Ascending aorta (tissue), 2 donors: ENCODE data around the gene GSDME. TPM values are rescaled to one million over a fixed set of nuclear protein-coding genes. Genes with fewer than 3 reads are reported as not detected.

Experiments
- DNase-seq, 2 donors: peaks; one replicate each; pipeline ENCODE4 v3.0.0-alpha.2; 2019; ENCODE audit warnings: low spot score in 2 of 2
- H3K27ac ChIP-seq, 2 donors: fragments of 200-600 bp; sonication (generic); one replicate each; pipeline ENCODE4 v1.5.1; 2016 to 2017; ENCODE audit warnings: mild to moderate bottlenecking in 1 of 2
- H3K27me3 ChIP-seq: fragments of 200-600 bp; sonication (generic); one replicate; pipeline ENCODE4 v1.5.1; 2017
- H3K36me3 ChIP-seq, 2 donors: fragments of 200-600 bp; sonication (generic); one replicate each; pipeline ENCODE4 v1.5.1; 2016
- H3K4me1 ChIP-seq, 2 donors: fragments of 200-600 bp; sonication (generic); one replicate each; pipeline ENCODE4 v1.5.1; 2016 to 2017; ENCODE audit warnings: mild to moderate bottlenecking in 1 of 2
- H3K4me3 ChIP-seq, 2 donors: fragments of 200-600 bp; sonication (generic); one replicate each; pipeline ENCODE4 v1.5.1; 2016 to 2017; ENCODE audit warnings: mild to moderate bottlenecking in 1 of 2
- H3K9me3 ChIP-seq, 2 donors: fragments of 200-600 bp; sonication (generic); one replicate each; pipeline ENCODE4 v1.5.1; 2016
- CTCF ChIP-seq, 3 experiments: fragments of 200-600 bp in 2 of 3; fragments of 450-650 bp in 1 of 3; sonication (generic) in 2 of 3; IDR thresholded peaks; one replicate each; pipeline ENCODE4 v1.5.1; 2016 to 2019; ENCODE audit warnings: antibody characterized with exemption in 3 of 3, mild to moderate bottlenecking in 1 of 3, moderate library complexity in 1 of 3
- intact Hi-C: fragments of 100-400 bp; cut with DNase I; formaldehyde crosslinking; loops from one replicate; pipeline ENCODE4 v1.15.1; 2023
- total RNA-seq: library from RNA; depleted of rRNA; stranded (reverse); fragments of >200 nt; gene quantifications from one replicate; pipeline ENCODE4 v1.1.0, GENCODE V29; 2016

Gene GSDME
- total RNA-seq, 1 donor from 2014 or later = 14.9 TPM

DNA sequence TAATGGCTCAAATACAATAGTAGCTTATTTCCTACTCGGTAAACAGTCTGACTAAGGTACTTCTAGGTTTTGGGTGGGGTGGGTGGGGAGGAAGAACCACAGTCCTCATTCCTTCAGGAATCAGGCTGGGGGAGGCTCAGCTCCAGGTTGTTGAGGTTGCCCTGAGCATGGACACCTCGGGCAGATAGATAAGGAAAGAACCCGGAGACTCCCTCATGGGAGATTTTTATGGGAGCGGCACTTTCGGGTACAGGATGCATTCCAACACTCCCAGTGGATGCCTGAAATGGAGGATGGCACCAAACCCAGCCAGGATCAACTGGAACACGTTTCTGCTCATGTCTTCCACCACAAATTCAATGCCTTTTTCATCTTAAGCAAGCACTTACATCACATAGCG is 5.5 kb upstream of the GSDME start:
- no peaks in the 10 kb centered on the region for H3K36me3 ChIP-seq
- DNase-seq = no peak
- no peaks in the 10 kb centered on the region for H3K9me3 ChIP-seq
- H3K4me1 ChIP-seq = peaks cover 0 to 4% of the 10 kb centered on the region in 2 donors
- H3K27me3 ChIP-seq = no peaks in the 10 kb centered on the region
- no peak for TF ChIP-seq CTCF (IDR thresholded peaks at IDR 0.05)
- intact Hi-C loops = no loop called here
- no peak overlapping the region for H3K4me3 ChIP-seq
- H3K27ac ChIP-seq = no peak overlapping the region

DNA sequence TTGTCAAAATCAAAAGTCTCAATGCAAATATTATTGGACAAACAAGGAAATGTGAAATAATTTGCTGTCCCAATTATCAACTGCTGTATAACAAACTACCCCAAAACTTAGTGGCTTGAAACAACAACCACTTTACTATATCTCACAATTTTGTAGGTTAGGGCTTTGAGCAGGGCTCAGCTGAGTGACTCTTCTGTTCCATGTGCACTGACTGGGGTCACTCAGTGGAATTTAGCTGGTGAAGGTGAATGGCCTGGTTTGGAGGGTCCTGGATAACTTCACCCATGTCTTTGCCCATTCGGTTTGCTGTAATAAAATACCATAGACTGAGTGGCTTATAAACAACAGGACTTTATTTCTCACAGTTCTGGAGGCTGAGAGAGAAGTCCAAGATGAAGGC is 3.7 kb upstream of the GSDME start:
- Histone ChIP-seq H3K4me3 (no peak overlapping the region), H3K9me3 (no peaks in the 10 kb centered on the region), H3K36me3 (no peaks in the 10 kb centered on the region), H3K27me3 (no peaks in the 10 kb centered on the region), H3K4me1 (peaks cover 0 to 4% of the 10 kb centered on the region in 2 donors), H3K27ac (no peak overlapping the region)
- TF ChIP-seq CTCF (IDR thresholded peaks at IDR 0.05) = no peak
- intact Hi-C loops = no loop called here
- DNase-seq = no peak

GRCh38 chr7:24756545-24757352 is 515 bp downstream of the GSDME start:
- no peak for DNase-seq
- intact Hi-C loops = loop anchor here (2.0 to 5.0 kb wide), 2 partner anchors 182 to 421 kb away; no protein-coding TSS in a partner anchor
- Histone ChIP-seq H3K9me3 (no peaks in the 10 kb centered on the region), H3K4me1 (peaks cover 0 to 4% of the 10 kb centered on the region in 2 donors), H3K27me3 (no peaks in the 10 kb centered on the region), H3K36me3 (no peaks in the 10 kb centered on the region), H3K4me3 (peak overlapping the region; percentile 78 to 85), H3K27ac (peak overlapping the region; percentile 94 to 95)
- TF ChIP-seq CTCF (IDR thresholded peaks at IDR 0.05) = no peak

DNA sequence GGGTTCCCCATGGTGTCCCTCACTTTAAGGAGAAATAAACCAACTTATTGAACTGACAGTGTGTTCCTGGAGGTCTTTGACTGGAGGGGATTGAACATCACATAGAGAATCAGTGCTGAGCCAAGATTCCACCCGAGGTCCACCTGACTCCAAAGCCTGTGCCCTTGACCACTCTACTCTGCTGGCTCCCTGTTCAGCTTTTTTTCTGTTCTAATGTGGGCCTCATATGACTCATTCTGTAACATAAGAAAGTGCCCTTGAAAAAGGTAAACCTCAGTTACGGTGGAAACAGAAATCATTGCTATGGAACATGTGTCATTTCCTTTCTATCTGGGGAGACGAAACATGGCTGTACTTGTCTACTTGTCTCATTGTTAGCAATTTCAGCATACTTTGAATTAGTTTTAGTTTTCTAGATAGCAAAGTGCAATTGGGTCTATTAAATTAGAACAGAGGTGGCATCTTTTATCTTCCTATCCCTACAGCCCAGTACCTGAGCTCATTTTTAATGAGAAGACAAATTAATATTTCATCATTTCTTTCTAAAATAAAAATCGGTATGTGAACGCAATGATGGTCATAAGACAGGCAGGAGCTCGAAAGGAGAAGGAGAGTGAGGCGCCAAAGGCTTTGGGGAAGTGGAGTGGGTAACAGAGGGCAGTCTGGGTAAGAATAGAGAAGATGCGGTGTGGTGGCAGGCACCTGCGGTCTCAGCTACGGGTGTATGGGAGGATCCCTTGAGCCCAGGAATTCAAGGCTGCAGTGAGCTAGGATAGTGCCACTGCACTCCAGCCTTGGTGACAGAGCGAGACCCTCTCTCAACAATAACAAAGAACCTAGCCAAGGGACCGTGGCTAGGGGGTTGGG is 1.5 kb downstream of the GSDME start:
- DNase-seq = no peak
- Histone ChIP-seq H3K27ac (peak overlapping the region; percentile 94 to 95), H3K27me3 (no peaks in the 10 kb centered on the region), H3K4me1 (peaks cover 0 to 4% of the 10 kb centered on the region in 2 donors), H3K36me3 (no peaks in the 10 kb centered on the region), H3K9me3 (no peaks in the 10 kb centered on the region), H3K4me3 (peak overlapping the region in 1 of 2 donors; percentile 78)
- intact Hi-C loops = loop anchor here (2.0 to 5.0 kb wide), 2 partner anchors 181 to 422 kb away; no protein-coding TSS in a partner anchor
- TF ChIP-seq CTCF (IDR thresholded peaks at IDR 0.05) = no peak

- no peak for TF ChIP-seq CTCF (IDR thresholded peaks at IDR 0.05)
- Histone ChIP-seq H3K36me3 (no peaks in the 10 kb centered on the region), H3K9me3 (no peaks in the 10 kb centered on the region), H3K27me3 (no peaks in the 10 kb centered on the region), H3K27ac (peak overlapping the region in 1 of 2 donors; percentile 32), H3K4me3 (no peak overlapping the region), H3K4me1 (peaks cover 0 to 4% of the 10 kb centered on the region in 2 donors)
- DNase-seq = no peak
- intact Hi-C loops = loop anchor here (5.0 kb wide), 1 partner anchor 422 kb away; no protein-coding TSS in a partner anchor
Measured at GRCh38 chr7:24754906-24755506, 2.3 kb downstream of the GSDME start.
